ENCODE results near the gene MAMDC4.

MAMDC4 gene

DNA sequence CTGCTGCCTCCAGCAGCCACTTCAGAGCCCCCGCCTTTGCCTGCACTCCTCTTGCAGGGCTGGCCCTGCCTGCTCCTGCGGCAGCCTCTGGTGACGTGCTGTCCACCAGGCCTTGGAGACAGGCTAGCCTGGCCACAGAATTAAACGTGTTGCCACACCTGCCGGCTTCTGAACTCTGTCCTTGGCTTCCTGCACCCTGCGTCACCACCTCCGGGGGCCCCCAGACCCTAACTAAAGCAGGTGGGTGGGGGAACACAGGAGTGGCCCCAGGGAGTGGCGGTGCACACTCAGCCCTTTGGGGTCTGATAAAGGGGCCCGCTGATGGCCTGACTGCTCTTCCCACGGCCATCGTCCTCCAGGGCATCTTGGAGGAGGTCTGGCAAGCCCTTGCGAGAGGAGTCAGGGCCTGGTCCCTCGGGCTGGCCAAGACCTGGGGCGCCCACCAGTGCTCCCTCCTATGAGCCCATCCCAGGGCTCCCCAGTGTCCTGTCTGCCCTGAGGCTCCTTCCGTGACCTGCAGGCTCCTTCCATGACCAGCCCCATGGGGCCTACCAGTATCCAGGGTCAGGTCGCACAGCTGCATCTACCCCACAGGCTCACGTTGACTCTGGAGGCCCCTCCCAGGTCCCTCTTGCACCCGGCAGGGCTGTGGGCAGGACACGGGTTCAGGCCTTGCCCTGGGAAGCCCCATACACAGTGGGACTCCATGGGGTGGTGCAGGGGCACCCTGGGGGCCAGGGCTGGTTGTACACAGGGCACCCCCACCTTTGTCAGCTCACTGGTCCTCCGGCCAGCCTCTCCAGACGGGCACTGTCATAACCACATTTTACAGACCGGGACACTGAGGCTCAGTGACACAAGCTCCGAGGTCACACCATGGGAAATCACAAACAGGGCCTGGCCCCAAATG lies 1.0 kb upstream of the MAMDC4 start:
- Histone ChIP-seq H3K36me3 (ENCODE audit: control insufficient read depth, insufficient read depth, low read length) (no peaks in the 10 kb centered on the region), H3K9ac (ENCODE audit: low read length) (no peak overlapping the region), H3K9me3 (ENCODE audit: control insufficient read depth, low read length) (no peaks in the 10 kb centered on the region), H3K4me1 (ENCODE audit: control insufficient read depth, insufficient read depth, low read length) (peaks cover 34% of the 10 kb centered on the region), H3K4me3 (ENCODE audit: low read length) (no peak overlapping the region), H3K27me3 (ENCODE audit: control insufficient read depth, insufficient read depth, low read length) (peaks cover 16% of the 10 kb centered on the region)

- Histone ChIP-seq H3K36me3 (ENCODE audit: control insufficient read depth, insufficient read depth, low read length) (no peaks in the 10 kb centered on the region), H3K9ac (ENCODE audit: low read length) (no peak overlapping the region), H3K4me1 (ENCODE audit: control insufficient read depth, insufficient read depth, low read length) (peaks cover 45% of the 10 kb centered on the region), H3K27me3 (ENCODE audit: control insufficient read depth, insufficient read depth, low read length) (no peaks in the 10 kb centered on the region), H3K4me3 (ENCODE audit: low read length) (no peak overlapping the region), H3K9me3 (ENCODE audit: control insufficient read depth, low read length) (no peaks in the 10 kb centered on the region)
These were observed 784 bp downstream of the MAMDC4 start for GRCh38 chr9:136852664-136853595.

DNA sequence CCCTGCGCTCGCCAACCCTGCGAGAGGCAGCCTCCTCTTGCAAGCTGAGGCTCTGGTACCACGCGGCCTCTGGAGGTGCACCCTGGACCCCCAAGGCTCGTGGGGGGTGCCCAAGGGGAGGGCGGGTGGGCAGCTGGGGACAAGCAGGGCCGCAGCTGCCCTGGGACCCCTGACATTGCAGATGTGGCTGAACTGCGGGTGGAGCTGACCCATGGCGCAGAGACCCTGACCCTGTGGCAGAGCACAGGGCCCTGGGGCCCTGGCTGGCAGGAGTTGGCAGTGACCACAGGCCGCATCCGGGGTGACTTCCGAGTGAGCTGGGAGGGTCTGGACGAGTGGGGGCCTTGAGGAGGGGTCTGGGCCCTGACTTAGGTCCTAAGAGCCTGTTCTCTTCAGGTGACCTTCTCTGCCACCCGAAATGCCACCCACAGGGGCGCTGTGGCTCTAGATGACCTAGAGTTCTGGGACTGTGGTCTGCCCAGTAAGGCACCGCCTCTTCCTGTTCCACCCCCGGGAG lies 1.5 kb downstream of the MAMDC4 start:
- Histone ChIP-seq H3K4me3 (ENCODE audit: low read length) (no peak overlapping the region), H3K27me3 (ENCODE audit: control insufficient read depth, insufficient read depth, low read length) (no peaks in the 10 kb centered on the region), H3K36me3 (ENCODE audit: control insufficient read depth, insufficient read depth, low read length) (no peaks in the 10 kb centered on the region), H3K4me1 (ENCODE audit: control insufficient read depth, insufficient read depth, low read length) (peaks cover 52% of the 10 kb centered on the region), H3K9me3 (ENCODE audit: control insufficient read depth, low read length) (no peaks in the 10 kb centered on the region), H3K9ac (ENCODE audit: low read length) (no peak overlapping the region)

DNA sequence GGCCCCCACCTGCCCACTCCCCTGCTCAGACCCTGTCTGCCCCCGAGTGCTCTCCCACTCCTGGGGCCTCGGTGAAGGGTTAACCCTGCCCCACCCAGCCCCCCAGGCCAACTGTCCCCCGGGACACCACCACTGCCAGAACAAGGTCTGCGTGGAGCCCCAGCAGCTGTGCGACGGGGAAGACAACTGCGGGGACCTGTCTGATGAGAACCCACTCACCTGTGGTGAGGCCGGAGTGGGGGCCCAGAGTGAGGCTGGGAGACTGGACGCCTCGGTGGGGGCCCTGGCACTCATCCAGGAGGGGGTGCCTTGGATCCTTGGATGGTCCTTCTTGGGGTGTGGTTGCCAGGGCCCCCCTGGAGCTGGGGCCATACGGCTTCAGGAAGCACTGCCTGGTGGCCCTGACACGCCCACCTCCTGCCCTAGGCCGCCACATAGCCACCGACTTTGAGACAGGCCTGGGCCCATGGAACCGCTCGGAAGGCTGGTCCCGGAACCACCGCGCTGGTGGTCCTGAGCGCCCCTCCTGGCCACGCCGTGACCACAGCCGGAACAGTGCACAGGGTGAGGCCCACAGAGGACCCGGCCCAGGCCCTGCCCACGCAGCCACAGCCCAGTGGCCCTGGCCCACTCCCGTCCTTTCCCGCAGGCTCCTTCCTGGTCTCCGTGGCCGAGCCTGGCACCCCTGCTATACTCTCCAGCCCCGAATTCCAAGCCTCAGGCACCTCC lies 2.1 kb downstream of the MAMDC4 start:
- Histone ChIP-seq H3K4me3 (ENCODE audit: low read length) (no peak overlapping the region), H3K27me3 (ENCODE audit: control insufficient read depth, insufficient read depth, low read length) (no peaks in the 10 kb centered on the region), H3K36me3 (ENCODE audit: control insufficient read depth, insufficient read depth, low read length) (no peaks in the 10 kb centered on the region), H3K4me1 (ENCODE audit: control insufficient read depth, insufficient read depth, low read length) (peaks cover 58% of the 10 kb centered on the region), H3K9ac (ENCODE audit: low read length) (no peak overlapping the region), H3K9me3 (ENCODE audit: control insufficient read depth, low read length) (no peaks in the 10 kb centered on the region)

- H3K9me3 ChIP-seq (ENCODE audit: control insufficient read depth, low read length) = no peaks in the 10 kb centered on the region
- no peak overlapping the region for H3K4me3 ChIP-seq (ENCODE audit: low read length)
- H3K4me1 ChIP-seq (ENCODE audit: control insufficient read depth, insufficient read depth, low read length) = peaks cover 61% of the 10 kb centered on the region
- no peaks in the 10 kb centered on the region for H3K27me3 ChIP-seq (ENCODE audit: control insufficient read depth, insufficient read depth, low read length)
- no peak overlapping the region for H3K9ac ChIP-seq (ENCODE audit: low read length)
- H3K36me3 ChIP-seq (ENCODE audit: control insufficient read depth, insufficient read depth, low read length) = no peaks in the 10 kb centered on the region
These were observed 2.8 kb downstream of the MAMDC4 start for GRCh38 chr9:136854842-136855460.

GRCh38 chr9:136855461-136856078 lies 3.4 kb downstream of the MAMDC4 start:
- Histone ChIP-seq H3K9ac (ENCODE audit: low read length) (no peak overlapping the region), H3K4me3 (ENCODE audit: low read length) (no peak overlapping the region), H3K36me3 (ENCODE audit: control insufficient read depth, insufficient read depth, low read length) (no peaks in the 10 kb centered on the region), H3K27me3 (ENCODE audit: control insufficient read depth, insufficient read depth, low read length) (no peaks in the 10 kb centered on the region), H3K4me1 (ENCODE audit: control insufficient read depth, insufficient read depth, low read length) (peaks cover 61% of the 10 kb centered on the region), H3K9me3 (ENCODE audit: control insufficient read depth, low read length) (no peaks in the 10 kb centered on the region)

- Histone ChIP-seq H3K4me1 (ENCODE audit: control insufficient read depth, insufficient read depth, low read length) (peaks cover 62% of the 10 kb centered on the region), H3K36me3 (ENCODE audit: control insufficient read depth, insufficient read depth, low read length) (no peaks in the 10 kb centered on the region), H3K9ac (ENCODE audit: low read length) (no peak overlapping the region), H3K9me3 (ENCODE audit: control insufficient read depth, low read length) (no peaks in the 10 kb centered on the region), H3K4me3 (ENCODE audit: low read length) (no peak overlapping the region), H3K27me3 (ENCODE audit: control insufficient read depth, insufficient read depth, low read length) (no peaks in the 10 kb centered on the region)
These were observed 3.9 kb downstream of the MAMDC4 start for GRCh38 chr9:136856079-136856476.

DNA sequence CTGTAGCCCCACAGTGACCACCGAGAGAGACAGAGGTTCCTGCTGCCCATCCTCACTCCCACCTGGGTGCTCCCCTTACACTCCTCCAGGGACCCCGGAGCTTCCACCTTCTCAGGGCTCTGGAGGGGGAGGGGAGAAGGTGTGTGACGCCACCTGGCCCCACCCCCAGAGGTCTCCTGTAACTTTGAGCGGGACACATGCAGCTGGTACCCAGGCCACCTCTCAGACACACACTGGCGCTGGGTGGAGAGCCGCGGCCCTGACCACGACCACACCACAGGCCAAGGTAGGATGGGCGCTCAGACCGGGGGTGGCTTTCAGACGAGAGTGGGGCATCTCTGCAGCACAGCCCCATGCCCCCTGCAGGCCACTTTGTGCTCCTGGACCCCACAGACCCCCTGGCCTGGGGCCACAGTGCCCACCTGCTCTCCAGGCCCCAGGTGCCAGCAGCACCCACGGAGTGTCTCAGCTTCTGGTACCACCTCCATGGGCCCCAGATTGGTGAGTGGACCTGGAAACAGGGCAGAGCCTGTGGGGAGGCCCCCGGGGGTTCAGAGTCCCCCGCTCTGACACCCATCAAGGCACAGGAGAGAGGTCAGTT lies 4.5 kb downstream of the MAMDC4 start:
- no peaks in the 10 kb centered on the region for H3K27me3 ChIP-seq (ENCODE audit: control insufficient read depth, insufficient read depth, low read length)
- H3K9me3 ChIP-seq (ENCODE audit: control insufficient read depth, low read length) = no peaks in the 10 kb centered on the region
- H3K4me1 ChIP-seq (ENCODE audit: control insufficient read depth, insufficient read depth, low read length) = peaks cover 68% of the 10 kb centered on the region
- no peaks in the 10 kb centered on the region for H3K36me3 ChIP-seq (ENCODE audit: control insufficient read depth, insufficient read depth, low read length)
- no peak overlapping the region for H3K4me3 ChIP-seq (ENCODE audit: low read length)
- no peak overlapping the region for H3K9ac ChIP-seq (ENCODE audit: low read length)

DNA sequence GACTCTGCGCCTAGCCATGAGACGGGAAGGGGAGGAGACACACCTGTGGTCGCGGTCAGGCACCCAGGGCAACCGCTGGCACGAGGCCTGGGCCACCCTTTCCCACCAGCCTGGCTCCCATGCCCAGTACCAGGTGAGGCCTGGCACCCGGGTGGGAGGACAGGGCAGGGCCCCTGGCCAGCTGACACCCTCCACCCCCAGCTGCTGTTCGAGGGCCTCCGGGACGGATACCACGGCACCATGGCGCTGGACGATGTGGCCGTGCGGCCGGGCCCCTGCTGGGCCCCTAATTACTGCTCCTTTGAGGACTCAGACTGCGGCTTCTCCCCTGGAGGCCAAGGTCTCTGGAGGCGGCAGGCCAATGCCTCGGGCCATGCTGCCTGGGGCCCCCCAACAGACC lies 5.0 kb downstream of the MAMDC4 start:
- Histone ChIP-seq H3K9ac (ENCODE audit: low read length) (peak overlapping the region; percentile 39), H3K27me3 (ENCODE audit: control insufficient read depth, insufficient read depth, low read length) (no peaks in the 10 kb centered on the region), H3K36me3 (ENCODE audit: control insufficient read depth, insufficient read depth, low read length) (peaks cover 1% of the 10 kb centered on the region), H3K4me1 (ENCODE audit: control insufficient read depth, insufficient read depth, low read length) (peaks cover 69% of the 10 kb centered on the region), H3K9me3 (ENCODE audit: control insufficient read depth, low read length) (no peaks in the 10 kb centered on the region), H3K4me3 (ENCODE audit: low read length) (no peak overlapping the region)

GRCh38 chr9:136857581-136858412 lies 5.7 kb downstream of the MAMDC4 start:
- Histone ChIP-seq H3K27me3 (ENCODE audit: control insufficient read depth, insufficient read depth, low read length) (no peaks in the 10 kb centered on the region), H3K36me3 (ENCODE audit: control insufficient read depth, insufficient read depth, low read length) (peaks cover 7% of the 10 kb centered on the region), H3K9ac (ENCODE audit: low read length) (peak overlapping the region; percentile 62), H3K4me3 (ENCODE audit: low read length) (no peak overlapping the region), H3K9me3 (ENCODE audit: control insufficient read depth, low read length) (no peaks in the 10 kb centered on the region), H3K4me1 (ENCODE audit: control insufficient read depth, insufficient read depth, low read length) (peaks cover 71% of the 10 kb centered on the region)

Data from mucosa of stomach (tissue), 1 donor.